Psoas muscle (tissue), 8 donors: ENCODE results near the gene GRK4. TPM values are rescaled to one million over a fixed set of nuclear protein-coding genes. Genes with fewer than 3 reads are reported as not detected.

ENCODE experiments used
- ATAC-seq, 4 donors: fragments of 200-7000 bp; cut with Tn5 transposase; one replicate each; pipeline ENCODE4 v1.9.1; 2020; ENCODE audit warnings: moderate library complexity in 3 of 4, mild to moderate bottlenecking in 2 of 4
- DNase-seq, 2 donors: peaks; one replicate each; pipeline ENCODE4 v3.0.0-alpha.2; 2020
- H3K27ac ChIP-seq: fragments of 200-600 bp; one replicate; pipeline ENCODE4 v1.8.0; 2022
- H3K27me3 ChIP-seq, 3 donors: fragments of 200-600 bp in 1 of 3; one replicate each; pipeline versions ENCODE4 v1.6.1 to v1.8.0; 2013 to 2022; ENCODE audit warnings: low read length in 2 of 3, mild to moderate bottlenecking in 2 of 3, moderate library complexity in 1 of 3; ENCODE audit not compliant: insufficient read depth in 3 of 3
- H3K36me3 ChIP-seq, 2 donors: fragments of 200-600 bp in 1 of 2; one replicate each; pipeline versions ENCODE4 v1.6.1 to v1.8.0; 2013 to 2022; ENCODE audit warnings: low read depth in 1 of 2, mild to moderate bottlenecking in 1 of 2, moderate library complexity in 1 of 2; ENCODE audit not compliant: insufficient read depth in 1 of 2
- H3K4me1 ChIP-seq: fragments of 200-600 bp; one replicate; pipeline ENCODE4 v1.8.0; 2022
- H3K4me3 ChIP-seq: fragments of 200-600 bp; one replicate; pipeline ENCODE4 v1.8.0; 2022; ENCODE audit warnings: mild to moderate bottlenecking
- H3K9me3 ChIP-seq: fragments of 200-600 bp; one replicate; pipeline ENCODE4 v1.8.0; 2022
- WGBS, 3 donors: extraction: QIAGEN DNeasy Blood & Tissue Kit; methylation state at CpG; one replicate each; pipeline versions ENCODE4 v1.1.6 to v1.1.7; 2013; 5-methylcytosine and 5-hydroxymethylcytosine counted together
- intact Hi-C, 2 donors: fragments of 100-400 bp; cut with DNase I; formaldehyde crosslinking; loops; one replicate each; pipeline versions ENCODE4 v1.11.0 to v1.14.2; 2022
- polyA plus RNA-seq, 3 donors: library from polyadenylated mRNA; stranded (reverse); fragments of 200-250 nt; gene quantifications; one replicate each; pipeline ENCODE4 v1.2.3, GENCODE V29; 2013
- total RNA-seq, 4 donors: library from RNA; stranded (reverse); fragmentation: NEBNext Ultra II Directional in 2 of 4; extraction: Animal tissue kit (Norgen Biotek cat#: 25700) in 2 of 4; gene quantifications; one replicate each; pipeline versions ENCODE4 v1.2.1 to v1.2.4, GENCODE V29; 2021 to 2023
- TF ChIP-seq, protein P1 (sequence below): fragments of 200-600 bp; IDR thresholded peaks from one replicate; pipeline ENCODE4 v1.8.0; 2022; ENCODE audit warnings: antibody characterized with exemption
- donor health status: healthy with polysubstance abuse.
- donor health status: DM: no; HTN: no; CAD: no; lungs with moderate emphysema.
- donor health status: Bipolar disorder and iron deficiency.
- donor health status: healthy.
- donor health status: DM: yes; HTN: yes; CAD: no.
- donor health status: DM: no; HTN: no; CAD: no.
- donor health status: DM: no; HTN: no; CAD: no.
- donor health status: DM: yes; HTN: yes; CAD: no.

GRK4 gene
- total and polyA plus RNA-seq, 7 donors, result 5.8 to 9.2 (median 6.6) TPM

DNA sequence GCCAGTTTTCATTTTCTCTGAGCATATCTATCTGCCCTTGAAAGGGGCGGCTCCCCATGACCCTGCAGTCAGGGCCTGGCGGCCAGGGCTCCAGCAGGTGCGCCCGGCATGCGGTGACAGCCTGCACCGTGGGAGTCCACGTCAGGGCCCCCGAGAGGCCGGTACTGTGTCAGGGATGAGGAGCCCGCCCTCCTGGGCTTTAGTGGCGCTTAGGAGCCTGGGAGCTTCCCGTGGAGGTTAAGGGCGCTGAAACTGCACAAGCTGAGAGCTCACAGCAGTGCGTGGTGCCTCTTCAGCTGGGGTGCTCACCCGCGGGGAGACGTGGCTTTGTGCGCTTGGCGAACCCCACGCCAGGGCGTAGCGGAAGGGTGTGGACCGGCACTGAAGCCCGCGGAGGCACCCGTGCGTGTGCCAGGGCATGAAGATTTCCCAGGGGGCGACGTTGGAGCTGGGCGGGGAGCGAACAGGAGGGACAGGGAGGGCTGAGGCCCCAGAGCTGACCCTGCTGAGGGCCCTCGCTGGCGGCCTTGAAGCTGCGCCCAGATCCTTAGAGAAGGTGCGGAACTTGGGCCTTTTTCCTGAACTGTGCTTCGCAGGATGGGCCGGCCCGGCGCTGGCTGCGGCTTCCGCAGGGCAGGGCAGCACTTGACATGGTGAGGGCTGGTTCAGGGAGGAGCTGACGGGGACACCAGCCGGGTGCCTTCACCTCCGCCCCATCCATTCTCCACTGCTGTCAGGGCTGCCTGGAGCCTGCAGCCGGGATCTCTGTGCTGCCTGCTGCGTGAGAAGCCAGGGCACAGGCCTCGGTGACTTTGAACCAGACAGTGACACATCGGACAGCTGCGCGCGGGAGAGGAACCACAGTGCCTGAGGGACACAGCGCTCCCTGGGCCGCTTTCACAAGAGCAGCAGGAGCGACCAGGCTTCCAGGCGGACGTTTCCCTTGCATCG, 78.1 kb downstream of the GRK4 start:
- TF ChIP-seq, protein P1, sequence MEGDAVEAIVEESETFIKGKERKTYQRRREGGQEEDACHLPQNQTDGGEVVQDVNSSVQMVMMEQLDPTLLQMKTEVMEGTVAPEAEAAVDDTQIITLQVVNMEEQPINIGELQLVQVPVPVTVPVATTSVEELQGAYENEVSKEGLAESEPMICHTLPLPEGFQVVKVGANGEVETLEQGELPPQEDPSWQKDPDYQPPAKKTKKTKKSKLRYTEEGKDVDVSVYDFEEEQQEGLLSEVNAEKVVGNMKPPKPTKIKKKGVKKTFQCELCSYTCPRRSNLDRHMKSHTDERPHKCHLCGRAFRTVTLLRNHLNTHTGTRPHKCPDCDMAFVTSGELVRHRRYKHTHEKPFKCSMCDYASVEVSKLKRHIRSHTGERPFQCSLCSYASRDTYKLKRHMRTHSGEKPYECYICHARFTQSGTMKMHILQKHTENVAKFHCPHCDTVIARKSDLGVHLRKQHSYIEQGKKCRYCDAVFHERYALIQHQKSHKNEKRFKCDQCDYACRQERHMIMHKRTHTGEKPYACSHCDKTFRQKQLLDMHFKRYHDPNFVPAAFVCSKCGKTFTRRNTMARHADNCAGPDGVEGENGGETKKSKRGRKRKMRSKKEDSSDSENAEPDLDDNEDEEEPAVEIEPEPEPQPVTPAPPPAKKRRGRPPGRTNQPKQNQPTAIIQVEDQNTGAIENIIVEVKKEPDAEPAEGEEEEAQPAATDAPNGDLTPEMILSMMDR, result no peak
- Histone ChIP-seq H3K36me3 (no peaks in the 10 kb centered on the region), H3K27me3 (no peaks in the 10 kb centered on the region), H3K4me1 (peaks cover 8% of the 10 kb centered on the region), H3K27ac (peak overlapping the region; percentile 81), H3K4me3 (peak overlapping the region; percentile 75), H3K9me3 (no peaks in the 10 kb centered on the region)
- DNase-seq (peak; percentile 86 to 94), ATAC-seq (peak; percentile 93 to 95 (median 94))
- 7 to 18% (median 17%) methylated on average over 56 to 57 of the region's 57 CpGs for WGBS, 3 donors
- intact Hi-C loops, result loop anchor here in 1 of 2 donors (5.0 kb wide), 1 partner anchor 74 kb away; no protein-coding TSS in a partner anchor

DNA sequence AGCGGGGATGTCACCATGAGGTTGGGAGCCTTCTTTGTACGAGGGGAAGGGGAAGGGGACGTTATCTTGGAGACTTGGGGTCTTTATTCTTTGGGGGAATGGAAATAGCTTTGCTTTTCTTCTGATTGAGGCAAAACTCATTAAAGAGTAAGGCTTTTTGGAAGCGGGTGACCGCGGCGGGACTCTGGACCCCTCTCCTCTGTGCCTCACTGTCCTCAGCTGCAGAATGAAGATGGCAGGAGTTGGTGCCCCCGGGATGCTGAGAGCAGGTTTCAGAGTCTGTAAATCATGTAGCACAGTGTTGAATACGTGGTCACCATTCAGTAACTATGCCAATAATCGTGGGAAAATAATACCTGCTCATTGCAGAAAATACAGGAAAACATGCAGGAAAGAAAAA, 78.9 kb downstream of the GRK4 start:
- DNase-seq (no peak), ATAC-seq (no peak)
- Histone ChIP-seq H3K27me3 (no peaks in the 10 kb centered on the region), H3K27ac (peak overlapping the region; percentile 81), H3K4me1 (peaks cover 8% of the 10 kb centered on the region), H3K4me3 (peak overlapping the region; percentile 75), H3K9me3 (no peaks in the 10 kb centered on the region), H3K36me3 (no peaks in the 10 kb centered on the region)
- intact Hi-C loops, result loop anchor here in 1 of 2 donors (5.0 kb wide), 1 partner anchor 75 kb away; no protein-coding TSS in a partner anchor
- 25 to 37% (median 31%) methylated on average over 10 of the region's 10 CpGs for WGBS, 3 donors
- TF ChIP-seq, protein P1, result no peak

DNA sequence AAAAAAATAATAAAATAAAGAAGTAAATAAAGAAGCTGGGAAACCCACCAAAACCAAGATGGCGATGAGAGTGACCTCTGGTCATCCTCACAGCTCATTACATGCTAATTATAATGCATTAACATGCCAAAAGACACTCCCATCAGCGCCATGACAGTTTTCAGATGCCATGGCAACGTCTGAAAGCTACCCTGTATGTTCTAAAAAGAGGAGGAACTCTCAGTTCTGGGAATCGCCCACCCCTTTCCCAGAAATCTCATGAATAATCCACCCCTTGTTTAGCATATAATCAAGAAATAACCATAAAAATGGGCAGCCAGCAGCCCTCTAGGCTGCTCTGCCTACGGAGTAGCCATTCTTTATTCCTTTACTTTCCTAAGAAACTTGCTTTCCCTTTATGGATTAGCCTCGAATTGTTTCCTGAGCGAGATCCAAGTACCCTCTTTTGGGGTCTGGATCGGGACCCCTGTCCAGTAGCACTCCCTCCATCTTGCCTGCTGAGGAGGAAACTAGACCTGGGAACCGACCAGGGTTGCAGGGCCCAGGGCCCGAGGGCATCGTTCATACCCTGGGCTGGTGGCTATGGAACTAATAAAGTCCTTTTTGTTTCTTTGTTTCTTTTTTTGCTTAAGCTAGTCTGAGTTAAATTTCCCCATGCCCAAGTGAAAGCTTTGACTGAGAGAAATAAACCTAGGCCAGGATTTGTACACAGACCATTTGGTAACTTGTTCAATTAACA, 80.1 kb downstream of the GRK4 start:
- TF ChIP-seq, protein P1, result no peak
- no peak for ATAC-seq
- Histone ChIP-seq H3K4me3 (no peak overlapping the region), H3K36me3 (no peaks in the 10 kb centered on the region), H3K4me1 (peaks cover 3% of the 10 kb centered on the region), H3K27ac (no peak overlapping the region), H3K9me3 (no peaks in the 10 kb centered on the region), H3K27me3 (no peaks in the 10 kb centered on the region)
- 85 to 89% (median 87%) methylated on average over 11 of the region's 11 CpGs for WGBS, 3 donors
- intact Hi-C loops, result loop anchor here in 1 of 2 donors (5.0 kb wide), 1 partner anchor 76 kb away; no protein-coding TSS in a partner anchor
- DNase-seq, result no peak

DNA sequence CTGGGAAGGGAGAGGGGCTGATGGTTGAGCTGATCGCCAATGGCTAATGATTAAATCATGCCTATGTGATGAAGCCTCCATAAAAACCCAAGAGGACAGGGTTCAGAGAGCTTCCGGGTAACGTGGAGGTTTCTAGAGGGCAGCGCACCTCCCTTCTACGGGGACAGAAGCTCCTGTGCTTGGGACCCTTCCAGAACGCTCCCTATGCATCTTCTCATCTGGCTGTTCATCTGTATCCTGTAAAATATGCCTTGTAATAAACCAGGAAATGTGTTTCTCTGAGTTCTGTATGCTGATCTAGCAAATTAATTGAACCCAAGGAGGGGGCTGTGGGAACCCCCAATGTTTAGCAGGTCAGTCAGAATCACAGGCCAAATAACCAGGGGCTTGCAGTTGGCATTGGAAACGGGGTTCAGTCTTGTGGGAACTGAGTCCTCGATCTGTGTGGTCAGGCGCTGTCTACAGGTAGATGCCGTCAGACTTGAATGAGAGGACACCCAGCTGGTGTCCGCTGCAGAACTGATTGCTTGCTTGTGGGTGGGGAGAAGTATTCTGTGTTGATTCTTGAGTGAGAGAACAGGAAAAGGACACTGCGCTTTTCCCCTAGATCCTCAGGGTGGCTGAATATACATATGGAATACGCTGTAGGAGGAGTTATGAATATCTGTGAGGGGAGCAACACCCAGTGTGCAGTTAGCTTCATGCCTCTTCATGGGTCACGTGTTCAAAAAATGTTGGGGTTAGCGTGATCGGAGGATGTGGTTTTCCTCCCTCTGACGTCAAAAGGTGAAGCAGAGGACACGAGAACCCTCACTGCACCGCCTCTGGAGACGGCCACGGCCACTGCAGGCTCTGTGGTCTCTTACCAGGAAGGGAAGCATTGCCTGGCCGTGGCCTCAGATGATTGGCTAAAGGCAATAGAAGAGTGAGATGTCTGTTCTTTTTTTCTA, 81.8 kb downstream of the GRK4 start:
- Histone ChIP-seq H3K27ac (no peak overlapping the region), H3K4me3 (no peak overlapping the region), H3K4me1 (peaks cover 3% of the 10 kb centered on the region), H3K36me3 (no peaks in the 10 kb centered on the region), H3K9me3 (no peaks in the 10 kb centered on the region), H3K27me3 (no peaks in the 10 kb centered on the region)
- DNase-seq, result peak; percentile 38 to 78
- TF ChIP-seq, protein P1, result no peak
- intact Hi-C loops, result loop anchor here in 1 of 2 donors (5.0 kb wide), 1 partner anchor 78 kb away; no protein-coding TSS in a partner anchor
- ATAC-seq, result no peak
- WGBS, 3 donors, result 80 to 85% (median 83%) methylated on average over 22 of the region's 22 CpGs
